Nephron (organoid): ENCODE measurements around the gene APOA1.
A peak's percentile ranks its signal among the peaks of the same experiment; 100 is the strongest.

Experiments used
- H3K27ac Mint-ChIP-seq, 3 experiments: 2 replicates each; pipeline ENCODE4 v1.8.0; 2020; ENCODE audit warnings: mixed read lengths in 3 of 3, mild to moderate bottlenecking in 2 of 3, moderate library complexity in 1 of 3
- H3K27me3 Mint-ChIP-seq: 2 replicates; pipeline ENCODE4 v1.8.0; 2021; ENCODE audit warnings: low read depth, mild to moderate bottlenecking, moderate library complexity, mixed read lengths
- H3K36me3 Mint-ChIP-seq: 2 replicates; pipeline ENCODE4 v1.8.0; 2020; ENCODE audit warnings: low read depth, mixed read lengths
- H3K4me1 Mint-ChIP-seq: 2 replicates; pipeline ENCODE4 v1.8.0; 2020; ENCODE audit warnings: mixed read lengths
- H3K4me3 Mint-ChIP-seq, 3 experiments: 2 replicates each; pipeline ENCODE4 v1.8.0; 2020; ENCODE audit warnings: mild to moderate bottlenecking in 3 of 3, mixed read lengths in 3 of 3, moderate library complexity in 2 of 3
- H3K9me3 Mint-ChIP-seq: 2 replicates; pipeline ENCODE4 v1.8.0; 2020; ENCODE audit warnings: mixed read lengths
- TF ChIP-seq, protein P1 (sequence below), 3 experiments: fragments of 200-600 bp; sonication (generic); IDR thresholded peaks; one replicate each; pipeline ENCODE4 v1.5.0; 2021; ENCODE audit warnings: antibody characterized with exemption in 3 of 3; ENCODE audit not compliant: unreplicated experiment in 3 of 3

APOA1 gene

DNA sequence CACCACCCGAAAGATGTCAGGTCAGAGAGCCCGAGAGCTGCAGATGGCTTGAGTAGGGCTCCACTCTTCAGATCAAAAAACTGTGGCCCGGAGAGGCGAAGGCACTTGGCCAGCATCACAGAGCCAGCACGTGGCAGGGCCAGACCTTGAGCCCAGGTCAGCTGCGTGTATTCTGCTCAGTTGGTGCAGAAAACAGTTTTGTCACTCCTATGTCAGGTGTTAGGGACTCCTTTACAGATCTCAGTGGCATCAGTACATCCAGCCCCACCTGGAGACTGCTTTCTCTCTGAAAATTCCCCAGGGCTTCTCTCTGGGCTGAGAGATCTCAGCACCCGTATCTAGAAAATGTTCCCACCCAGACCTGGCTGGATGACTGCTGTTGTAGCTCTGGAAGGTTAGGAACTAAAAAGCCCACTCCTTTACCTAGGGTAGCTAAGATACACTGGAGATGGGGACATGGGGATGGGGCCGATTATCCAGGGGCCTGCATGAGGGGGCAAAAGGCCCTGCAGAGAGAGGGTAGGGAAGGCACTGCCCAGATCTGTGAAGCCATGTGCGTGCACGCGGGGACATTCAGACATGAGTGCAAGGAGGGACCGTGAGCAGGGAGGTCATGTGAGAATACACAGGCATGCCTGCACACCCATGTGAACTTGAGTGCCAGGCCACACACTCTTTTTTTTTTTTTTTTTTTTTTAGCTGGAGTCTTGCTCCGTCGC, 3.4 kb downstream of the APOA1 start:
- Mint-ChIP-seq H3K9me3 (no peaks in the 10 kb centered on the region), H3K36me3 (no peaks in the 10 kb centered on the region), H3K27ac (peak overlapping the region in 2 of 3 experiments; percentile 35 to 69), H3K27me3 (peaks cover 11% of the 10 kb centered on the region), H3K4me3 (peak overlapping the region in 2 of 3 experiments; percentile 19 to 52), H3K4me1 (peaks cover 14% of the 10 kb centered on the region)
- TF ChIP-seq, protein P1, sequence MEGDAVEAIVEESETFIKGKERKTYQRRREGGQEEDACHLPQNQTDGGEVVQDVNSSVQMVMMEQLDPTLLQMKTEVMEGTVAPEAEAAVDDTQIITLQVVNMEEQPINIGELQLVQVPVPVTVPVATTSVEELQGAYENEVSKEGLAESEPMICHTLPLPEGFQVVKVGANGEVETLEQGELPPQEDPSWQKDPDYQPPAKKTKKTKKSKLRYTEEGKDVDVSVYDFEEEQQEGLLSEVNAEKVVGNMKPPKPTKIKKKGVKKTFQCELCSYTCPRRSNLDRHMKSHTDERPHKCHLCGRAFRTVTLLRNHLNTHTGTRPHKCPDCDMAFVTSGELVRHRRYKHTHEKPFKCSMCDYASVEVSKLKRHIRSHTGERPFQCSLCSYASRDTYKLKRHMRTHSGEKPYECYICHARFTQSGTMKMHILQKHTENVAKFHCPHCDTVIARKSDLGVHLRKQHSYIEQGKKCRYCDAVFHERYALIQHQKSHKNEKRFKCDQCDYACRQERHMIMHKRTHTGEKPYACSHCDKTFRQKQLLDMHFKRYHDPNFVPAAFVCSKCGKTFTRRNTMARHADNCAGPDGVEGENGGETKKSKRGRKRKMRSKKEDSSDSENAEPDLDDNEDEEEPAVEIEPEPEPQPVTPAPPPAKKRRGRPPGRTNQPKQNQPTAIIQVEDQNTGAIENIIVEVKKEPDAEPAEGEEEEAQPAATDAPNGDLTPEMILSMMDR (IDR thresholded peaks at IDR 0.05; ENCODE audit: unreplicated experiment in 3 of 3): no peak

GRCh38 chr11:116833491-116833815, 4.0 kb downstream of the APOA1 start:
- no peaks in the 10 kb centered on the region for H3K36me3 Mint-ChIP-seq
- TF ChIP-seq, protein P1 (IDR thresholded peaks at IDR 0.05; ENCODE audit: unreplicated experiment in 3 of 3): no peak
- no peak overlapping the region for H3K27ac Mint-ChIP-seq
- peaks cover 11% of the 10 kb centered on the region for H3K27me3 Mint-ChIP-seq
- peaks cover 14% of the 10 kb centered on the region for H3K4me1 Mint-ChIP-seq
- no peak overlapping the region for H3K4me3 Mint-ChIP-seq
- H3K9me3 Mint-ChIP-seq: no peaks in the 10 kb centered on the region

DNA sequence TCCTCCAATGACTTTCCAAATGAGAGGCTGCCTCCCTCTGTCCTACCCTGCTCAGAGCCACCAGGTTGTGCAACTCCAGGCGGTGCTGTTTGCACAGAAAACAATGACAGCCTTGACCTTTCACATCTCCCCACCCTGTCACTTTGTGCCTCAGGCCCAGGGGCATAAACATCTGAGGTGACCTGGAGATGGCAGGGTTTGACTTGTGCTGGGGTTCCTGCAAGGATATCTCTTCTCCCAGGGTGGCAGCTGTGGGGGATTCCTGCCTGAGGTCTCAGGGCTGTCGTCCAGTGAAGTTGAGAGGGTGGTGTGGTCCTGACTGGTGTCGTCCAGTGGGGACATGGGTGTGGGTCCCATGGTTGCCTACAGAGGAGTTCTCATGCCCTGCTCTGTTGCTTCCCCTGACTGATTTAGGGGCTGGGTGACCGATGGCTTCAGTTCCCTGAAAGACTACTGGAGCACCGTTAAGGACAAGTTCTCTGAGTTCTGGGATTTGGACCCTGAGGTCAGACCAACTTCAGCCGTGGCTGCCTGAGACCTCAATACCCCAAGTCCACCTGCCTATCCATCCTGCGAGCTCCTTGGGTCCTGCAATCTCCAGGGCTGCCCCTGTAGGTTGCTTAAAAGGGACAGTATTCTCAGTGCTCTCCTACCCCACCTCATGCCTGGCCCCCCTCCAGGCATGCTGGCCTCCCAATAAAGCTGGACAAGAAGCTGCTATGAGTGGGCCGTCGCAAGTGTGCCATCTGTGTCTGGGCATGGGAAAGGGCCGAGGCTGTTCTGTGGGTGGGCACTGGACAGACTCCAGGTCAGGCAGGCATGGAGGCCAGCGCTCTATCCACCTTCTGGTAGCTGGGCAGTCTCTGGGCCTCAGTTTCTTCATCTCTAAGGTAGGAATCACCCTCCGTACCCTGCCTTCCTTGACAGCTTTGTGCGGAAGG, 4.8 kb downstream of the APOA1 start:
- Mint-ChIP-seq H3K4me1 (peaks cover 9% of the 10 kb centered on the region), H3K27ac (no peak overlapping the region), H3K9me3 (no peaks in the 10 kb centered on the region), H3K36me3 (no peaks in the 10 kb centered on the region), H3K27me3 (peaks cover 11% of the 10 kb centered on the region), H3K4me3 (no peak overlapping the region)
- TF ChIP-seq, protein P1 (IDR thresholded peaks at IDR 0.05; ENCODE audit: unreplicated experiment in 3 of 3): no peak

- Mint-ChIP-seq H3K4me1 (peaks cover 9% of the 10 kb centered on the region), H3K36me3 (no peaks in the 10 kb centered on the region), H3K27ac (no peak overlapping the region), H3K4me3 (no peak overlapping the region), H3K9me3 (no peaks in the 10 kb centered on the region), H3K27me3 (peaks cover 11% of the 10 kb centered on the region)
- TF ChIP-seq, protein P1 (IDR thresholded peaks at IDR 0.05; ENCODE audit: unreplicated experiment in 3 of 3): no peak
Measured at GRCh38 chr11:116831790-116832349, 5.6 kb downstream of the APOA1 start.

DNA sequence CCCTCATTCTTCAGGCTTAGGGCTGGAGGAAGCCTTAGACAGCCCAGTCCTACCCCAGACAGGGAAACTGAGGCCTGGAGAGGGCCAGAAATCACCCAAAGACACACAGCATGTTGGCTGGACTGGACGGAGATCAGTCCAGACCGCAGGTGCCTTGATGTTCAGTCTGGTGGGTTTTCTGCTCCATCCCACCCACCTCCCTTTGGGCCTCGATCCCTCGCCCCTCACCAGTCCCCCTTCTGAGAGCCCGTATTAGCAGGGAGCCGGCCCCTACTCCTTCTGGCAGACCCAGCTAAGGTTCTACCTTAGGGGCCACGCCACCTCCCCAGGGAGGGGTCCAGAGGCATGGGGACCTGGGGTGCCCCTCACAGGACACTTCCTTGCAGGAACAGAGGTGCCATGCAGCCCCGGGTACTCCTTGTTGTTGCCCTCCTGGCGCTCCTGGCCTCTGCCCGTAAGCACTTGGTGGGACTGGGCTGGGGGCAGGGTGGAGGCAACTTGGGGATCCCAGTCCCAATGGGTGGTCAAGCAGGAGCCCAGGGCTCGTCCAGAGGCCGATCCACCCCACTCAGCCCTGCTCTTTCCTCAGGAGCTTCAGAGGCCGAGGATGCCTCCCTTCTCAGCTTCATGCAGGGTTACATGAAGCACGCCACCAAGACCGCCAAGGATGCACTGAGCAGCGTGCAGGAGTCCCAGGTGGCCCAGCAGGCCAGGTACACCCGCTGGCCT, 7.1 kb downstream of the APOA1 start:
- Mint-ChIP-seq H3K9me3 (no peaks in the 10 kb centered on the region), H3K27ac (no peak overlapping the region), H3K4me1 (peaks cover 2% of the 10 kb centered on the region), H3K36me3 (no peaks in the 10 kb centered on the region), H3K27me3 (peaks cover 11% of the 10 kb centered on the region), H3K4me3 (no peak overlapping the region)
- TF ChIP-seq, protein P1 (IDR thresholded peaks at IDR 0.05; ENCODE audit: unreplicated experiment in 3 of 3): no peak
